HG03045 (cell line): ENCODE results near the gene CCNE1.

Experiments
- ATAC-seq: cut with Tn5 transposase; IDR thresholded peaks from one replicate; pipeline ENCODE4 v1.9.1; 2021; ENCODE audit warnings: mild to moderate bottlenecking, moderate library complexity; ENCODE audit not compliant: unreplicated experiment

Gene CCNE1

DNA sequence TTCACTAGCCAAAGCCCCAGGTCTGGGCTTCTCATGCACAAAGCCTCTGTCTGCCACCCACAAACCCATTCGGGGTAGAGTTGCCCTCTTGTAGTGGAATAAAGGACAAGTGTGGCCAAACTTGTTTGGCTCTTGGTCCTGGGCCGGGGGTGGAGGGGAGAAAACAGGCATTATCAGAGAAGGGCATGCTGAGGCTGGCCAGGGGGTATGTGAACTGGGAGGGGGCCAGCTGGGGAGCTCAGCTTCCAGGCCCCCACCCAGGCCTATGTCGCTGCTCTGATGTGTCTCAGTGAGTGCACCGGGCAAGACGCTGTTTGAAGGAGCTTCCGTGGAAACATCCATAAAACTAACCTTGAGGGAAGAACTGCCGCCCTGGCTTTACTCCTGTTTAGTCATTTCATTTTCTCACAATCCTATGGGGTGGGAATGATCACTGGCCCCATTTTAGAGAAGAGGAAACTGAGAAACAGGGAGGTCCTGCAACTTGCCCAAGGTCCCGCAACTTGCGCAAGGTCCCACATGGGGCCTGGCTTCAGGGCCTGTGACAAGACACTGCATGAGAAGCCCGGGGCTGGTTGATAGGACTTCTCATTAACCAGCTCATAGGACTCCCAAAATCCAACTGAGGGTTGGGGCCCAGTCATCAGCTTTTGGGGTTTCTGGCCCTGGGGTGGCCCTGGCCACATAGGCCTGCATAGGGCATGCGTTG is 30.8 kb downstream of the CCNE1 start:
- no peak for ATAC-seq

DNA sequence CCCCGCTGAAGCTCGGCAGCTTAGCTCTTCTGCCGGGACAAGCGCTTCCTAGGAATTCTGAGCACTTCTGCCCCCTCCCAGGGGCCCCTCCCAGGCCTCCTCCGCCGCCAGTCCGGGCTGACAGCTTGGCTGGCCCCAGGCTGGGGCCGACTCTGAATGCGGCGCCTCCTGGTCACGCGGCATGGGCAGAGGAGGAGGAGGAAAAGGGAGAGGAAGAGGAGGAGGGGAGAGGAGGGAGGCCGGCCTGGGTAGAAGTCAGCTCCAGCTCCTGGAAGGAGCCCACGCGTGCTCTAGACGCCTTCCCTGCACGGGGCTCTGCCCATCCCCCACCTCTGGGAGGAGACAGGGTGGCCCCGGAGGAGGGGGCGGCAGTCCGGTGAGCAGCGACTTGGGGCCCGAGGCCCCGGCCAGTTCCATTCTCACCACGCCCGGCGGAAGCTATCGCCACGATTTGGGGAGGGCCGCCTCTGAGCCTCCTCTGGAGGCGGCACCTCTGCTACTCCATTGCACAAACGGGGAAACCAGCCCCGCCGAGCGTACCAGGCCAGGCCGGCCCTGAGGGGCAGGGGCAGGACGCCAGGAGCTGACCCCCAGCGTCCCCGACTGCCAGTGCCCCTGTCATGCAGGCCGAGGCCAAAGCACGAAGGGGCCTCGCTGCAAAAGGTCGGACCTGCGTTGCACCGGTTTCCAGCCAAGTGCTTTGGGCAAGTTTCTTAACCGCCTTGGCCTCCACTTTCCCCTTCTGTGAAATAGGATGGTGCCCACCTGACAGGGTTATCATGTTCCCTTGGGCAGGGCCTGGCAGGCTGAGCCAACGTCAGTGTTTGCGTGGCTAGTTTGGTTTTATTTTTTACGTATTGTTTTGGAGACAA is 31.6 kb downstream of the CCNE1 start:
- no peak for ATAC-seq

DNA sequence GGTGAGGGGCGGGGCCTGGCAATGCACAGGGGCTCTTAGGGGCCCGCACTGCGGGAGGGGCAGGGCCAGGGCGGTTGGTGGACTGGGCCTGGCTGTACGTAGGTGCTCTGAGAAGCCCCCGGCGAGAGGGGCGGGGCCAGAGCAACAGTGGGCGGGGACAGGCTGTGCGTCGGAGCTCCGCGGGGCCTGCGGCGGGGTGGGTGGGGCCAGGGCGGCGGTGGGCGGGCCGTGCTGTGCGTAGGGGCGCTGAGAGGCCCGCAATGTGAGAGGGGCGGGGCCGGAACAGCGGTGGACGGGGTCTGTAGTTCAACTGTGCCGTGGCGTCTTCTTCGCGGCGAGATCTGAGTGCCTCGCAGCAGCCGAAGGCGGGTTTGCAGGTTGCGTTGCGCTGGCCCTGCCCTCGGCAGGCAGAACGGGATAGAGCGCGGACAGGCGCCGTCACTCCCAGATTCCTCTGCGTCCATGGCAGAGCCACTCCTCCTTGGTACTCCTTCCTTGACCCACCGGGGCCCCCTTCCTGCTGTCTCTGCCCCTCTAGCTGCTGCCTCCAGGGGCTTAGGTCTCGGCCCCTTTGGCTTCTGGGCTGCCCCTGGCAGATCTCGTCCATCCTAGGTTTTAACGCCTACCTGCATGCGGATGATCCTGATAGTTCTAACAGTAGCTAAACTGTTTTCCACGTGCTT is 33.2 kb downstream of the CCNE1 start:
- ATAC-seq, result peak; percentile 78

DNA sequence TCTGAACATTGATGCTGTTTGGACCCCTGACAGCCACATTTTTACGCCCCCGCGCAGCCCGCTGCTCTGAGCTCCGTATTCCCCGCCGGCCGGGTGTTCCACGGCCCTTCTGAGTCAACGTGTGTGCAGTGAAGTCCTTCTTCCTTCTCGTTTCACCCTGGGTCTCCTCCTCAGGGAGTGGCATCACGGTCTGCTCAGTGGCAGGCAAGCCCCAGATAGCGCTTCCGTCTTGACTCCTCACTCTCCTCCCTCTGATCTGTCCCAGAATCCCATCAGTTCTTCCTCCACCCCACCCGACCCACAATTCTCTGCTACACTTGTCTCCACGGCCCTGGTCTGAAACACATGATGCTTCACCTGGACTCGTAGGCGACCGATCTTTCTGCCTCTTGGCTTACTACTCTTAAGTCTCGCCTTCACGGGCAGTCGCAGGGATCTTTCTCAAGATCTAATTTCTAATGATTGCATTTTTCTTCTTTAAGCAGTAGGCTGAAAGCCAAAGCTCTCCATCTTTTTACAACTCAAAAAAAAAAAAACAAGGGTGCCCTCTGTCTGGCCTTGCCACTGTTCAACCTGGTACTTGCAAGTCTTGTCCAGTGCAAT is 33.9 kb downstream of the CCNE1 start:
- ATAC-seq, result peak; percentile 3

DNA sequence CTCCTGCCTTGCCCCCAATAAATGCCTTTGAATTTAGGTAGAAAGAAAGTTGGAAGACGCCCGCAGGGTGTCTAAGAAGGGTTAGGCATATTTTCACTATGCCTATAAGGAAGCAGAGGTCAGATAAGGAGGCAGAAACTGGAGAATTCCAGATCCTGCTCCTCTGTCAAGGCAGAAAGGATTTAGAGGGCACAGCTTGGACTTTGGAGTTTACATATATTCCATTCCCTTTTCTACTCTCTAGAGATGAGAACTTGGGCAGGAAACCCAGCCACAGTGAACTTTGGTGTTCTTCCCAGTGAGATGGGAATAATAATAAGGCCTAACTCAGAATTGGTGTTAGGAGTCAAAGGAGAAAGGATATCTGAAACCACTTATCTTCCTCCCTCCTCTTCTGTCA is 37.4 kb downstream of the CCNE1 start:
- ATAC-seq, result no peak

DNA sequence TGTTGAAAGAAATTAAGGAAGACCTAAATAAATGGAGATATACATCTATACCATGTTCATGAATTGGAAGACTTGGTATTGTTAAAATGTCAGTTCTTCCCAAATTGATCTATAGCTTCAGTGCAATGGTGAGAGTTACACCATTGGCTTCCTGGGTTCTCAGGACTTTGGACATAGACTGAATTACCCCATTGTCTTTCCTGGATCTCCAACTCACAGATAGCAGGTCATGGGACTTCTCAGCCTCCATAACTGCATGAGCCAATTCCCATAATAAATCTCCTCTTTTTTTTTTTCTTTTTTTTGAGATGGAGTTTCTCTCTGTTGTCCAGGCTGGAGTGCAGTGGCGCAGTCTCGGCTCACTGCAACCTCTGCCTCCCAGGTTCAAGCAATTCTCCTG is 38.7 kb downstream of the CCNE1 start:
- ATAC-seq, result no peak

DNA sequence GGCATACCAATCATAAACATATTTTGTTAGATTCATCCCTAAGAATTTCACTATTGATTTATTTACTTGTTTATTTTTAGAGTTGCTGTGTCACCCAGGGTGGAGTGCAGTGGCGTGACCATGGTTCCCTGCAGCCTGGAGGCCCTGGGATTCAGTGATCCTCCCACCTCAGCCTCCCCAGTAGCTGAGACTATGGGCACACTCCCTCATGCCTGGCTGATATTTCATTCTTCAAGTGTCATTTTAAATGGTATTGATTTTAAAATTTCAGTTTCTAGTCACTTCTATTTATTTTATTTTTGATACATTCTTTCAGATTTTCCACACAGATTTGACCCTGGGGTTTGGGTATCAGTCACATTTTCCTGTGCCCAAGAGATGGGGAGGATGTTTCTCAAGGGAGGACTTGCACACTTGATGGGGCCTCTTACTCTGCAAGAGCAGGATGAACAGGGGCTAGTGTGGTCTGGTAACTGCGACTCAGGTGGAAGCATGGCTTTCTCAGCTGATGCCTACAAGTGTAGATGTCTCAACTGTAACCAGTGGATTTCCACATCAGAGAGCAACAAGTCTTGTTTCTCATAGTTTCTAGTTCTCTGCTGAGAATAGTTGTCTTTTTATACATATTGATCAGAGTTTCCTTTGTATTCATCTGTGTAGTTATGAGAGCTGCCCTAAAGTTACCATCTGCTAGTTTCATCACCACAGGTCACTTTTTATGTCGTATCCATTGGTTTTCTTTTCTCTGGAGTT is 40.2 kb downstream of the CCNE1 start:
- no peak for ATAC-seq

DNA sequence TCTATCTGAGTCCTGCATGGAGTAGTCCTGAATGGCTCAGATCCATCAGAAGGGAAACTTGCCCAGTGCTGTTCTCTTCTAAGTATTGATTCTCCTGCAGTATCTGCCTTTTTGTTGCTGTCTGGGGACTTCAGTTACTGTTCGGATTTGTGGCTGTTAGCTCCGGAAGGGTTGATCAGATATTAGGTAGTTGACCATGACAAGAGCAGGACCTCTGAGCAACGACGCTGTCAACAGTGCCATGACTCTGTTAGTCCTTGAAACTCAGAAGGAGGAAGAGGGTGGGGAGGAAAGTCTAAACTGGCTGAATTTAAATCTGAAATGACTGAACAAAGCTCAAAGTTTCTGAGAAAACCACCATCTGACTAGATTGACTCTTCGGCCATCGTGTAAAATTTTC is 42.2 kb downstream of the CCNE1 start:
- no peak for ATAC-seq

DNA sequence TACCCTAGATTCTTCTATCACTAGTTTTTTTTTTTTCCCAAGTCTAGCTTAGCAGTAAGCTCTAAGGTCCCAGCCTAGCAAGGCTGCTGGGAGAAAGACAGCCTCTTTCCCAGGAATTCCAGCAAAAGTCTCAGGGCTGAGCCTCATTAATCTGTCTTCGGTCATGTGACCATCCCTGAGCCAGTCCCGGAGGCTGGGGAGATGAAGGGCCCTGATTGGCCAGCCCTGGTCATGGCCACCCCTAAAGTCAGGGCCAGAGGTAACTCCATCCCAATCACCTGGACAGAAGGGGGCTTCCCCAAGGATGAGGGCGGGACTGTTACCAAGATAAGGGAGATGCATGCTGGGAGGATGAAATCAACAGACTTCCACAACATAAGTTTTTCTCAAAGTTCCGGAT is 43.3 kb downstream of the CCNE1 start:
- no peak for ATAC-seq

DNA sequence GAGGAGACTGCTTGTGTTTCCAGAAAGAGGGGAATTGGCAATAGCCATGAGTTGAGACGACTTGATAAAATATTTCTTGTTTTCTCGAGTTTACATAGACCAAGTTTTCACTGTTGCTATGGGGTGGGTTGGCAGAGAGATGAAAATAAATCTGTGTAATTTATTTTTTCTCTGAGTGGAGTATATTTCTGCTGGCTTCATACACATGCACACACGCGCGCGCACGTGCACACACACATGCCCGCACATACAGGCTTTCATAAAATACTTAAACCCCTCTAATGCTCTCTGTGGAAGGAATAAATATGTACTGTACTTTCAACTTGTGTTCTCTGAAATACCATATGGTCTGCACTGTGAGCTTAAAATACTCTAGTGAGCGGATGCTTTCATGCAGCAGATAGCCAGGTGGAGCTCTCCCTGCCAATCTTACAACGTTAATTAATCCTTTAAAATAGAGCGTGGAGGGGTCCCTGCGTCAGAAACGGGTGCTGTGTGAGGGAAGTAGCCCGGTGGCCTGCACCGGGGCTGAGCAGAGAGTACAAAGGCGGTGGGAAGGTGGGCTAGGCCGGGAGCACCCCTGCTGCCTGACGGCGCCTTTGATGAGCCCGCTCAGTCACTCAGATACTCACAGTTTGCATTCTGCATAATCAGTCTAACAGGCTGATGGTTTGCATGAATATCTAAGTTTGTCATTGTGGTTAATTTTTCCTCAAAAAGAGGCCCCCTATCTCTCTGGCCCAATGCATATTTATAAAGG is 44.1 kb downstream of the CCNE1 start:
- ATAC-seq, result no peak

DNA sequence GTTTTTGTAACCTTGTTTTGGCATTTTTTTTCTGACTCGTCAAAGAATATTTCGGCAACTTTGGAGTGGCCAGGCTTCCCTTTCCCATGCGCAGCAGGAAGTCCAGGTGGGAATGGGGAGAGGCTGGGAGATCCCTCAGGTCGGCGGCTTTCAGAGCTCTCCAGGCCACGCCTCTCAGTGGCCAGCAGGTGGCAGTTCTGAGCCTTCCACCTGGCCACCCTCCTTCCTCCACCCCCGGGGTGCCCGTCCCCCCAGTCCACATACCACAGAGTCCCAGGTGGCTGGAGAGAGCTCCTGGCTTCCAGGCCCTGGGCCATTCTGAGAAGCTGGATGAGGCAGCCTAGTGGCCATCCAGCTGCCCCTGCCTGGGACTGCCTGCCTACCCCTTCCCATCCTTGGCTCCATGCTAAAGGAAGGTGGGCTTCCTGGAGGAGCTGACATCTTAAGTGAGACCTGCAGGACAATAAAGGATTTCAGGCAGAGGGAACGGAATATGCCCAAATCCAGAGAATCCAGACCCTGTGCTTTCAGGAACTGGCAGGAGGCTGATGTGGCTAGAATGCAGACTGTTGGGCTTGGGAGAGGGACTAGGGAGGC is 46.3 kb downstream of the CCNE1 start:
- no peak for ATAC-seq

DNA sequence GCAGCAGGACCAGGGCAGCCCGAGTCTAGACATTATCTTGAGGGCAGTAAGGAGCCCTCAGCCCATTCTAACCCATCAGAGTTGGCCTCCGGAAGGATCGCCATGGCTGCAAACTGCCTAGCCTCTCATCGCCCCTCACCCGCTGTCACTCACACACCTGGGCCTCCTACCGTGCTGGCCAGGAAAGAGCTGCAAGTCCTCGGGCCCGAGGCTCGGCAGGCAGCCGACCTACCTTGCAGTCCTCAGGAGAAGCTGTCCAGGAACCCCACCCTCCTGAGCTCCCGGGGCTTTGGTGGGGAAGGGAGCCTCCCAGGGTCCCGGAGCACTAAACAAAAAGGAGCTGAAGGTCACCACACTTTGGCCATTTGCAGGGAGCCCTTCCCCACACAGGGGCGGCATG is 46.8 kb downstream of the CCNE1 start:
- no peak for ATAC-seq

DNA sequence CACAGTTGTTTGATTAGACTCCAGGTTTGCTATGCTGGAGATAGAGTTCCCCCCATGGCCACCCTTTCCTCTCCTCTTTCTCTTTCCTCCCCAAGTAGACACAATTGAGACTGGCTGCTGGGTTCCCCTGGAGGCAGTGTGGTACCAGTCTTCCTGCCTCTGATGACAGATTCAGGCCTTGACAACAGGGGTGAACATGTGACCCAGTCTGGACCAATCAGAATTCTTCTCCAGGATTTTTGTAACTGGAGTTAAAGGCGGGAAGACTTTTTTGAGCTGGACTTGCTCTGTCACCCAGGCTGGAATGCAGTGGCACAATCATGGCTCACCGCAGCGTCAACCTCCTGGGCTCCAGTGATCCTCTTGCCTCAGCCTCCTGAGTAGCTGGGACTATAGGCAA is 48.7 kb downstream of the CCNE1 start:
- no peak for ATAC-seq

DNA sequence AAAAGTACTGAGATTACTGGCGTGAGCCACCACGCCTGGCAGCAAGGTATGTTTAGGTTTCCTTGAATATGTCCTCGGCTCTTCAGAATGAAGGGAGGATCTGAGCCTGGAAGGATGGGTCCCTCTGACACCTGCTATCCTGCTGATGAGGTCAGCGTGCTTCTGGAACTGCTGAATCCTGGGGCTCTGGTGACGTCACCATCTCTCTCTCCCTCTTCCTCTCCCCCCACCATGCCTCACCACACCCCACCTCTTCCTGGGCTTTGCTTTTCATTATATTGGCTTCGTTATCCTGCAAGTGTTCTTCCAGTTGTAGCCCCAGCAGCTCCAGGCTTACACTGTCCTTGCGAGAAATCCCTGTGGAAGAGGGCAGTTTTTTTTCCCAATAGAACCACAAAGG is 49.8 kb downstream of the CCNE1 start:
- ATAC-seq, result no peak

DNA sequence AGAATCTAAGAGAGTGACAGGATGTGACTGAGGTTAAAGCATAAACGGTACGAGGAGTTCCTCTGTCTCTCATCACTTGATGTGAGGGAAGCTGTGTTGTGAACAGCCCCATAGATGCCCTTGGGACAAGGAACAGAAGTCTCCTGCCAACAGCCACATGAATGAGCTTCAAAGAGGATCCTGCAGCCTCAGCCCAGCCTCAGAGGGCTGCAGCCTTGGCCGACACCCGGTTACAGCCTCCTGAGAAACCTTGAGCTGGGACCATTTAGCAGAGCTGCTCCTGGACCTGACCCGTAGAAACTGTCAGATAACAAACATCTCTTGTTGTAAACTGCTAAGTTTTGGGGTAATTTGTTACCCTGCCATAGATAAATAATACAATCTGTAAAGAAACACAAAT is 54.2 kb downstream of the CCNE1 start:
- ATAC-seq, result no peak

DNA sequence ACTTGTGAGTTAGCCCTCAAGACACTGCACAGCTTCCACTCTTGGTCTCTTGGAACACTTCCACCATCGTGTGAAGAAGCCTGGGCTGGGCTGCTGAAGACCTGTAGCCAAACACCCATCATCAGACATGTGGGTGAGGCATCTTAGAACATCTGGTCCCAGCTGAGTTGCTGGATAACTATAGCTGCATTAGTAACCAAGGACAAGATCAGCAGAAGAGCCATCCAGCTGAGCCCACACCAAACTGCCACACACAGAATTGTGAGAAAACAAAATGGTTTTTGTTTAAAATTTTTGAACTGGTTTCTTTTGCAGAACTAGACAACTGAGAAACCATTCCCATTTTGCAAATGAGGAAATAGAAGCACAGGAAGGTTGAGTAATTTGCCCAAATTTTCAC is 56.2 kb downstream of the CCNE1 start:
- no peak for ATAC-seq

DNA sequence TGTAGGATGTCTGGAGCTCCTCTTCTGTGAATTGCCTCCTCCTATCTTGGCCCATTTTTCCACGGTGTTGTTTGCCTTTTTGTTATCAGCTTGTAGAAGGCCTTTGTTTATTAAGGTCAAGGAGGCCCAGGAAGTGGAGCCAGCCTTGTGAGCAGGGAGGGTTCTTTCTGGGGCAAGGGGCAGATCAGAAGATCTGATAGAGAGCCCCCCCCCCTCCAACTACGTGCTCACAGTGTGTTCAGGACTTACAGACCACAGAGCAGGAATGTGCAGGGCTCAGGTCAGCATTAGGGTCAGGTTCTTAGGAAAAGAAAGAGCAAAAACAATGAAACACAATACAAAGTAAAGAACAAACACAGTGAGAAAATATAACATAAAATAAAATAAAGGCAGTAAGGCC is 59.4 kb downstream of the CCNE1 start:
- ATAC-seq, result no peak

DNA sequence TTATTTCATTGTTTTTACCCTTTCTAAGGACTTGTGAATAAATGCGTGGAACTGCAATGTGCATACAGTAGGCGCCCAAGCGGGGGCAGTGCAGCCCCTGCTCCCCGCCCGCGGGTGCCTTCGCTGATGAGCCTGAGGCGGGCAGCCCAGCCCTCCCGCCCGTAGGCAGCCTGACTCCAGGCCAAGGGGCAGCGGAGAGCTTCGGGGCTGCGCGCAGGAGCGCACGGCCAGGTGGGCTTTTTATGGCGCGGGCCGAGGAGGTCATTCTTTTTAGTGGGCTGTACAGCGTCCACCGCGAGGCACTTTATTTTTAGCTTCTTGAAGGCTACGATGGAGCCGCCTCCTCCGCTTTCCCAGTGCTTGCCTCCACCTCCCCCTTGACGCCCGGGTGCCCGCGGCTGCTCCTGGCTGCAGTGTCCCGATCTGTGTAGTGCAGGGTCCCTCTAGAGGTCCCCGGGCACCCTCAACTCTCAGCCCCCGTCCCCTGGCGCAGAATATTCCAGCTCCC is 60.5 kb downstream of the CCNE1 start:
- ATAC-seq, result no peak

DNA sequence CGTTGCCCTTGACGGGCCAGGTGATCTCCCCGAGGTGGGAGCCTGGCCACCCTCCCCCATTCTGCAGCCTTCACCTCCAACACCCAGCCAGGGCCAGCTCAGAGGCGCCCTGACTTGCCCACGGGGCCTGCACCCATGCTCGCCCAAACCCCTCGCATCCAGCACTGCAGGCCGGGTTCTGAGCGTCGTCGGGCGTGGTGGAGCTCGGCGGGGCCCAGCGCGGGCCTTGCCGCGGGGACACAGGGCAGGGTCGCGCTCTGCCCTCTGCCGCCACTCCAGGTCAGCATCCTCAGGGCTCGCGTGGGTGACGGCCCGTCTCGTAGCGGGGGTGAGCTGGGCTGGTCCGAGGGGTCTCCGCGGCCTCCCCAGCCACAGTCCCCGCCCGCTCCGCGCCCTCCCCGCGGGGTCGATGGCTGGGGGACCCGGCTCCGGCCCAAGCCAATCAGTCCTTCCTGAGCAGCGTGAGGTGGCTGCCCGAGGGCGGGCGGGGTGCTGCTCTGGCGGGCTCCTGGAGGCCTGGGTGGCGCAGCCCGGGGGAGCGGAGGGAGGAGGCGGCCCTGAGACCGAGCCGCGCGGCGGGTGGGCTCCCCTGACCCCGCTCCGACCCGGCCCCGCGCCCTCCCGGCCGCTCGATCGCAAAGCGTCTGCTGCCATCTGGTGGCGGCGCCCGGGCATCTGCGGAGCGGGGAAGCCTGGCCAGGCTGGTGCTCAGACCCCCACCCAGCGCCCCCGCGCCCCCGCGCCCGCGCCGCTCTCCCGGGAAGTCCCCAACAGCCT is 61.4 kb downstream of the CCNE1 start:
- ATAC-seq, result peak; percentile 64
